GM13976 (cell line): ENCODE data around the gene FYB1.
"Not testable (repeated sequence)": the region's sequence is repeated elsewhere in the genome, so short reads cannot be mapped to it uniquely, and the experiment has no call there.

ENCODE experiments used
- DNase-seq: peaks from one replicate; pipeline ENCODE4 v3.0.0; 2012; ENCODE audit warnings: low spot score
- CTCF ChIP-seq: IDR thresholded peaks from 2 replicates; pipeline ENCODE4 v1.5.1; 2012; ENCODE audit warnings: borderline replicate concordance, mild to moderate bottlenecking; ENCODE audit not compliant: insufficient read depth; ENCODE audit errors: extremely low read depth, missing control alignments, control extremely low read depth
- in situ Hi-C: fragments of 300-500 bp; cut with MboI; formaldehyde crosslinking; loops from one replicate; pipeline ENCODE4 v1.12.0; 2022; ENCODE audit warnings: low sequenced_read_pairs, mixed read lengths, inconsistent platforms; ENCODE audit not compliant: unreplicated experiment

FYB1 gene

GRCh38 chr5:39189292-39189955 lies 29.9 kb downstream of the FYB1 start:
- in situ Hi-C loops = no loop called here
- no peak for DNase-seq
- TF ChIP-seq CTCF = no peak

GRCh38 chr5:39187831-39188731 lies 31.3 kb downstream of the FYB1 start:
- TF ChIP-seq CTCF = no peak
- no peak for DNase-seq
- in situ Hi-C loops = no loop called here

- no peak for TF ChIP-seq CTCF
- no peak for DNase-seq
- in situ Hi-C loops = no loop called here
Observed at GRCh38 chr5:39186722-39187539, 32.4 kb downstream of the FYB1 start.

GRCh38 chr5:39186289-39186688 lies 33.1 kb downstream of the FYB1 start:
- in situ Hi-C loops = no loop called here
- DNase-seq = no peak
- TF ChIP-seq CTCF = no peak

GRCh38 chr5:39185761-39186160 lies 33.6 kb downstream of the FYB1 start:
- DNase-seq = no peak
- in situ Hi-C loops = no loop called here
- TF ChIP-seq CTCF = no peak

- DNase-seq, in situ Hi-C loops: not testable (repeated sequence)
Observed at GRCh38 chr5:39179561-39179960, 39.8 kb downstream of the FYB1 start.
